HG03442 (cell line): ENCODE data around the gene KLHL29.

Source experiments
- ATAC-seq: cut with Tn5 transposase; IDR thresholded peaks from one replicate; pipeline ENCODE4 v1.9.1; 2021; ENCODE audit warnings: mild to moderate bottlenecking, moderate library complexity; ENCODE audit not compliant: unreplicated experiment

The KLHL29 gene

DNA sequence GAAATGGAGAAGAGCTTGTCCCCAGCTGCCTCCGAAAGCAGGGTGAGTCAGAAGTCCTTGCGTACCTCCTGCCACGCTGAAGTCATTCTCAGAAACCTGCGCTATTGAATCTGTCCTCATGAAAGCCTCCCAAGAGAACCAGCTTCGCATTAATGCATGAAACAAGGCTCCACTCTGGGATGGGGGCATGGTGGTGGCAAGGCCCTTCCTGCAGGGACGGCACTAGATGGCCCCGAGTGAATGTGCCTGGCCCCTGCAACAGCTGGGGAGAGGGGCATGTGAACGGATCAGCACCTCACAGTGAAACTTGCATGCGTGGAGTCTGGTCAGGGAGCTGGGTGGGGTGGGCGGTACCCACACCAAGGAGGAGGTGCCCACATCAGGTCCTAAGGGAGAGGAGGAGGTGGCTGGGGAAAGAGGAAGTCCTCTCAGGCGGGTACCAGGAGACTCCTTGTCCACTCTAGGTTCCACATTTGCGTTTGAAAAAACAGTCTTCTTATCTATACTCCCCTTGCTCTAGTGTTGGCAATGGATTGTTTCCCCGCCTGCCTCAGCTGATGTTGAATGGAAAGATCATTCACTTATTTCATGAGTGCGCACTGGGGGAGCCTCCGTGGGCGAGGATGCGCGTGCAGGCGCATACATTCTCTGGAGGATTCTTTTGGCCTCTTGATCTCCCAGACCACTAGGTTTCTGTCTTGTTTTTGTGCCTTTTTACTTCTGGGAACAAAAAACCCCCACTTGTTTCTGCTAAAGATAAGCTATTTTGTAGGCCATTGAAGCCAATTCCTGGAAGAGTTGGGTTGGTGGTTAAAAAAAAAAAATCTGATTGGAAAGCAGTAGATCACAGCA is 104.7 kb downstream of the KLHL29 start:
- no peak for ATAC-seq

DNA sequence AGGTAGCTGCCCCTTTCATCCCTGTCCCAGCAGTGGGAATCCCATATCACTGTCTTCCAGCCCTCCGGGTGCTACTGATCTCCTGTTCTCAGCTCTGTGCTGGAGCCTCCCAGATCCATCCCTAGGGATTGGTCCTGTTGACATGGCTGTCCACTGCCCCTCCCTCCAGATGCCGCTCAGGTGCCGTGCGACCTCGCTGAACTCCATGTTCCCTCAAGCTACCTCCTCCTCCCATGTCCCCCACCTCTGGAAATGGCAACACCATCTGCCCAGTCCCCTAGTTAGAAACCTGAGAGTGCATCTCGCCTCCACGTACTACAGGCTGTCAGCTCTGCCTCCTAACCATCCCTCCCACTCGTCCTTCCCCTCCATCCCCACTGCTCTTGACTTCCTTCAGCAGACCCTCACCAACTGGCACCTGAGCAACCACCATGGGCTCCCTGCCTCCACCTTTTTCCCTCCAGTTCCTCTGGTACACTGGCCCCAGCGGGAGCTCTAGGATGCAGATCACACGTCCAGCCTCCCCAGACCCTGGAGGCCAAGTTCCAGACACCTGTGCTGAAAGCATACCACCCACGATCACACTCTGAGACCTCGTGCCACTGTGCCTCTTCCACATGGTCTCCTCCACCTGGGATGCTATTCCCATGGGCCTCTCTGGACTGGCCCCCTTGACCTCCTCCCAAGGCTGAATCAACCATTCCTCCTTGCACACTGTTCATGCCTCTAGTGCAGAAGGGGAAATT is 106.8 kb downstream of the KLHL29 start:
- ATAC-seq, result no peak

DNA sequence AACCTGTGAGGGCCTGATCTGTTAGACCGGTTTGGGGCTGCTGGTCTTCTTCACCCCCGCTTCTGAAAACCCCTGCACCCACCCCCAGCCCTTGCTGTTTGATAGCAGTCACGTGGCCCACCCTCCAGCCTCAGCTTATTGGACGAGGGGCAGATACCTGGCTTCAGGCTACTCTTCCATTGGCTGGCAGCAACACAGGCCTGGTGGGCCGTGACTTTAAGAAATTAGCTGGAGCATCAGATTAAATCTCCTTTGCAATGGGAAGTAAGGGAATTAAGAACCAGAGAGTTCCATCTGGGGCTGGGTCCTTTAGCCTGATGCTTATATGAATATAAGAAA is 107.3 kb downstream of the KLHL29 start:
- ATAC-seq, result no peak

GRCh38 chr2:23492921-23493320 is 107.9 kb downstream of the KLHL29 start:
- ATAC-seq, result no peak

GRCh38 chr2:23493846-23494245 is 108.9 kb downstream of the KLHL29 start:
- no peak for ATAC-seq

GRCh38 chr2:23494286-23494685 is 109.3 kb downstream of the KLHL29 start:
- no peak for ATAC-seq

DNA sequence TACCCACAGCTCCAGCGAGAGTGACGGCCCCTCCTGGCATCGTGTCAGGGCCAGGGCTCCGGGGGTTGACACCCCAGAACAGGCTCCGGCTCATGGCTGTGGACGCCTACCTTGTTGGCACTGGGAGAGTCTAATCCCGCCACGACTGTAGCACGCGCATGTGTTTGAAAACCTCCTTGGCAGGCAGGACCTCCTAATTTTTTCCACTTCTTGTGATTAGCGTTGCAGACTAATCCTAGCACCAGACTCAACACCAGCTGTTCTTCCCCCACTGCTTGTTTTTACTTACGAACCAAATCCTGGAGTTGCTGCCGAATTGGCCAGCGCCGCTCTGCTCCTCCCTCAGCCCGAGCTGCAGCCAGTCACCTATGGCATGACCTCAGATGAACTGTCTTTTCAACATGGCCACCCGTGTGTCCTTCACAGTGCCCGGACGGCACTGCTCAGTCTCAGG is 110.7 kb downstream of the KLHL29 start:
- ATAC-seq, result no peak

DNA sequence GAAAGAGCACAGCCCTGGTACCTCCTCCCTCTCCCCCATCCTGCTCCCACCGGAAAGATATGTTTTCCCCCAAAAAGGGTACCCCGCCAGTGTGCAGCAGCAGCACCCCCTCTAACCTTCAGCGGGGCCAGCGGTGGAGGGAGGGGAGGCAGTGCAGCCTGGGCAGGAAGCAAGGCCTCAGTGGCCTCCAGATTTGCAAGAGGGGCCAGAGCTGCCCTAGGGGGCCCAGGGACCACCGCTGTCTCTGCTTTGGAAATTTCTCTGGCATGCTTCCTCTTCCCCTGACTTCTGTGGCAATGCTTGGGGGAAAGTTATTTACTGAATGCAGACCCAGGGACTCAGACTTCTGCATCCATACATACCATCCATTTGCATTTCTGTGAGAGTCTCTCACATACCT is 111.5 kb downstream of the KLHL29 start:
- no peak for ATAC-seq

DNA sequence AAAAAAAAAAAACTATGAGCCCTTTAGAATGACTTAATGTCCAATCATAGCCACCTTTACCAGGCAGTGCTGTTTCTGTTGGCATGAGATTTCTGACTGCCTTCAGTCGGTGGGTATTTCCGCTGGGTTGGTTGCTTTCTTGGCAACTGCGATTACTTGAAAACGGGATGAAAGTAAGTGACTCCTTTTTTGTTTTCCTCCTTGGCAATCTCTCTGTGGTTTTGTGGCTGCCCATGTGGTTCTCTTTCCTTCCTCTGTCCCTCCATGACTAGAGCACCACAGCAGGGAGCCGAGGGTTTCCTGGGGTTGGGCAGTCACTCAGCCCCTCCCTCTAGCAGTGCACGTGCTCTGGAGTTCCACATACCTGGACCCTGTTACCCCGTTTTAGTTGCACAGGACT is 112.1 kb downstream of the KLHL29 start:
- no peak for ATAC-seq

DNA sequence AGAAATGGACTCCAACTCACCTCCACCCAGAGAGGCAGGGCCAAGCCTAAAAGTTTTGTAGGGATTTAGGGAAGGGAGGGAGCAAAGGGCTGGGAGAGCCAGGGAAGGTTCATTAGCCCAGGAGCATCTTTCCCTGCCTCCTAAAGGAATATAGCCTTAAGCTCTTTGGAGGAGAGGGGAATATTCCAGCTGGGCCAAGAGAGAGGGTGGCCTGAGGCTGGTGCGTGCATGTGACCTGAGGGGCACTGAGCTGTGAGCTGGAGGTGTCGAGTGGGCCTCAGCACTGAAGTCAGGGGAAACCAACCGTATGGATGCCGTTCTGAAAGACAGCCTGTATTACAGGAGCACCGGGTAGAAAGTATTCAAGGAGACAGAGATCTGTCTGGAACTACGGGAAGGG is 112.6 kb downstream of the KLHL29 start:
- no peak for ATAC-seq

DNA sequence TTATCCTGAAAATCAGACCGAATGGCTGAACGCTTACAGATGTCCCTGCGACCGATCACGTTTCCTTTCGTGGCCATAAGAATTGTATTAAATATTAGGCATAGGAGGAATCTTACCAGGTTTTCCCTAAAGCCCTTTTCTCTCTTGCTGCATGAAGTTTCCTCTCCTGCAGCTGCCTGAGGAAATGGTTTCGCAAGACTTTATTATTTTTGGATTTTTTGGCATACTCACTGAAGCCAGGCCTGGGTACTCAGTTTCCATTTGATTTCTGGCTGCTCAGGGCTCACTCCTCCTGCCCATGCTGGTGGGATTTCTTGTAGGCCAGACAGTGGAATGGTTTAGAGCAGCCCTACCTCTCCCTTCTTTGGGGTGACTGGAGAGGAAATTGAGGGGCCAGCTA is 114.0 kb downstream of the KLHL29 start:
- ATAC-seq, result no peak

- ATAC-seq, result no peak
These were observed 114.5 kb downstream of the KLHL29 start for GRCh38 chr2:23499439-23499838.

- ATAC-seq, result no peak
These were observed 115.9 kb downstream of the KLHL29 start for GRCh38 chr2:23500836-23501235.

DNA sequence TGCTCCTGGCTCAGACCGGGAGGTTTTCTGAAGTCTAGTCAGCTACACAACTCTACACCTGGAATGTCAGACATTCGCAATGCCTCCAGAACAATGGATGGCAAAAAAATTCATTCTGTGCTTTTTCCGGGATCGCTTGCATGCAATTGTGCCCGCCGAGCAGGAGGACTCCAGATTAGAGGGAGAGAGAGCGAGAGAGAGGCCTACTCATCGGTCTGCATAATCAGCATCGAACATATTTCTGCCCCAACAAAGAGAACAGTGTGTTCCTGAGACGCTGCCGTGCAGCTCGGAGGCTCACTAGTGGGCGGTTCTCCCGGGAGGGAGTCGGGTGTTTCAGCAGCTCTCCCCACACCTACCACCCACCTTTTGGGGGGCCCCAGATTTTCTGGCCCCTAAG is 117.1 kb downstream of the KLHL29 start:
- no peak for ATAC-seq

DNA sequence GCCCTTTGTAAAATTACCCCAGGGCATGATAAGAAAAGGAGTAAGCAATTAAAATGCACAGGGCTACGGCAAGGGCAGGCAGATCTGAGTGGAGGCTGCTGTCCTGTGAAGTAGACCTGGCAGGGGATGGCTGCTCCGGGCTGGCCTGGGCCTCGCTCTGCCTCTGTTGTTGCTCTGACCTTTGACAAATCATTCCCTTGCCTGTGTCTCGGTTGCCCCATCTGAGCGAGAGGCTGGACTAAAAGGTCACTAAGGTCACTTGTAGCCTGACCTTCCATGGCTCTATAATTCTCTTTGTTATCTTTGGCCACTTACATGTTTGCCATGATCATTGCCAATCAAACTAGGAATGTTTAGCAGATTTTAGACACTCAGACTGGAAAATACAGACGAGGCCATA is 118.1 kb downstream of the KLHL29 start:
- ATAC-seq, result no peak

DNA sequence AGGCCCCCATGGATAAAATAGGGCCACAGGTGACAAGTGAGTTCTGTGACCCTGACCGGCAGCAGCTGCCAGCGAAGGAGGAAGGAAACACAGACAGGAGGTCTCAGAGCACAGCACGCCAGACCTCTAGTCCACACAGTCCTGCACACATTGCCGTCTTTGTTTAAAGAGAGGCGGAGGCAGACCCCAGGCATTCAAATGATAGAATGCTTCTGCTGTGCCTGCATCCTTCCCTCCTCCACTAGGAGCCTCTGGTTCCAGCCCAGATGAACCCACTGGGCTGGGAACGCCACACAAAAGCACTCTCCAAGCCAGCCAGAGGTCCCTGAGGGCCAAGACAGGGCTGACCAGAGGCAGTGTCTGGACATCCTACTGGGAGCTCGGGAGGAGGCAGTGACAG is 118.7 kb downstream of the KLHL29 start:
- no peak for ATAC-seq

- no peak for ATAC-seq
These were observed 119.6 kb downstream of the KLHL29 start for GRCh38 chr2:23504591-23504990.

DNA sequence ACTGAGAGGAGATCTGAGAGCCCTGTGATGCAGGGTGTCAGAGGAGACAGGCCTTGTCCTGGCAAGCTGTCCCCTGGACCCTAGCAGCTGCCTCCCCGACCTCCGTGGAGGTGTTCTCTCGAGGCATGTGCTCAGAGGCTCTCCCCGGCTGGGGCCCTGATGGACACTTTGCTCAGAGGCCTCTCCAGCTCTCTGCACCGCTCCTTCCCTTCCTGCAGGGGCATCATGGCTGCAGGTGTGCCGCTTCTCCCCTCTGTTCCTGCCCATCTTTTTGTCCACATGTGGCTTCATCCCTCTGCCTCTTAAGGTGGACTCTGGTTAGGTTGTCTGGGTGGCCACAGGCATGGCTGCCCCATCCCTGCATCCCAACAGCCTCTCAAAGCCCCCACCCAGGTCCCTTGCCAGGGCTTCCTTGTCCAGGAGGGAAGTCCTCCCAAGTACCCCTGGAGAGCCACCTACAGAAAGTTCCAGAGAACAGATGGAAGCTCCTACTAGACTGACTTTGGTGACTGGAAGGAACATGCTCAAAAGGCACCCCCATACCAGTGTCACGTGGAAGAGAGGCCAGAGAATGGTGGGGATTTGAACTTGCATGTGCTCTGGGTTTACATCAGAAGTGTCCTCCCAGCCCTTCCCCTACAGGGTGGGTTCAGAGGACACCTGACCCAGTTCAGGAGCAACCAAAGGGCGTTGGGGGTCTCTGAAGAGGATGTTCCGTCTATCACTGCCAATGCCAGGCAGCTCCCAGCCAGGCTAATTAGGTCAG is 120.4 kb downstream of the KLHL29 start:
- no peak for ATAC-seq

DNA sequence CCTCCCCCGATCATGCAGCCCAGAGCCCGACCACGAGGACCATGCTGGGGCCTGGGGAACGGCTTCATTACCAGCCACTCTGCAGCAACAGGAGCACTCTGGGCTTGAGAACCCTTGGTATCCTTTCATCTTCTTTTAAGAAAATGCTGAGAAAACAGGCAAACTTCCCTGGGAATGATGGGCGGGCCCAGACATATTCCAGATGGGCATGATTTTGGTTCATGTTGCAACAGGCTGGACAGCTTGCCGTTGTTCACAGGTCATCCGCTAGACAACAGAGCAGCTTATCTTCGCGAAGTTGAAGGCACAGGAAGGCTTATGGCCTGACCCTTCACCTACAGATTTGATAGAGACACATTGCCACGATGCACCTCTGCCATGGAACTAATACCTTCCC is 121.0 kb downstream of the KLHL29 start:
- no peak for ATAC-seq

DNA sequence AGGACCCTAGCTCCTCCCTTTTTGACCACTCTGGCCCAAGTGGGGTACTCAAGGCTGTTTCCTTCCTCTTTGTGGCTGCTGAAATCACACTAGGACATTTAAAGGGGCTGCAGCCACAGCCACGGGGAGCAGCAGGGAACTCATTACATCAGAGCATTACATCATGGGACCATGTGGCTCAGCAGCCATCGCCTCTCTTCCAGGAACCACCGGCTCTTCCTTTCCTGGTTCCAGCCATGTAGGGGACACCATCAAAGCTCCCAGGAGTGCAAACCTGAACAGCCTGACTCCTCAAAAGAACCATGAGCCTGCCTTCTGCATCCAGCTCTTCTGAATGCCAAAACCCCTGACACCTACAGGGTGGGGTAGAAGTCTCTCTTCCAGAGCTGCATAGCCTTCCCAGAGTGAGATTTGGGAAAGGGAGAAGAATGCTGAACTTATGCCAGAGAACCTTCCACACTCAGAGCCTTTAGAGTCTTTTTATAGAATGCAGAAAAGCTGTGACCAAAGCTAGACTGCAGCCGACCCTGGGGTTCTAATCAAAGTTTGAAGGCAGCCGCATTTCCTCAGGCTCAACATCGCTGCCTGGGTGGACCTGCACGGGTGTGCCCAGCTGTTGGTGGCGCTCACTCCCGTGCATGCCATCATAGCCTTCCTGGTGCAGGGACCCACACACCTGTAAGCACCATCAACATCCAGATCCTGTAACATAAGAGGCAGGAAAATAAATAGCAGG is 121.7 kb downstream of the KLHL29 start:
- ATAC-seq, result no peak
